ENCODE data around the gene PHC1.

Gene PHC1

GRCh38 chr12:8907513-8907912 is 6.8 kb upstream of the PHC1 start:
- Histone ChIP-seq H4K8ac (ENCODE audit: low read length) (no peak overlapping the region), H4K91ac (ENCODE audit: low read length) (no peak overlapping the region), H3K14ac (ENCODE audit: low read length in 2 of 2) (no peak overlapping the region), H2BK5ac (ENCODE audit: low read depth, low read length, poor library complexity, severe bottlenecking) (no peak overlapping the region), H2AFZ (ENCODE audit: low read depth, low read length) (no peak overlapping the region), H2BK15ac (ENCODE audit: low read depth, poor library complexity, severe bottlenecking) (no peak overlapping the region), H3K79me1 (replicated peaks; ENCODE audit: low read length, poor library complexity, severe bottlenecking) (no peaks in the 10 kb centered on the region), H2AK5ac (ENCODE audit: low read length, severe bottlenecking) (no peak overlapping the region), H3K27me3 (ENCODE audit: control insufficient read depth in 1 of 2, insufficient read depth in 1 of 2, low read length in 2 of 2) (no peaks in the 10 kb centered on the region), H3K18ac (ENCODE audit: low read depth in 1 of 2, low read length in 2 of 2) (no peak overlapping the region), H3K4me3 (ENCODE audit: insufficient read depth in 1 of 2, low read depth in 1 of 2, low read length in 2 of 2) (no peak overlapping the region), H2BK12ac (ENCODE audit: low read length in 2 of 2) (no peak overlapping the region), H3K4ac (ENCODE audit: low read depth in 1 of 2, low read length in 2 of 2) (no peak overlapping the region), H3K4me2 (ENCODE audit: low read length, poor library complexity, severe bottlenecking) (no peak overlapping the region), H3K27ac (ENCODE audit: low read length, poor library complexity, severe bottlenecking) (no peak overlapping the region), H3K9me3 (ENCODE audit: control insufficient read depth, low read length) (no peaks in the 10 kb centered on the region), H3K4me1 (ENCODE audit: control insufficient read depth, insufficient read depth, low read depth, low read length) (peaks cover 1% of the 10 kb centered on the region), H2BK120ac (ENCODE audit: low read depth, low read length) (no peak overlapping the region), H3K36me3 (ENCODE audit: control insufficient read depth in 1 of 2, insufficient read depth in 2 of 2, low read depth in 1 of 2, low read length in 2 of 2) (no peaks in the 10 kb centered on the region), H3K23ac (ENCODE audit: low read length in 2 of 2) (no peak overlapping the region), H3K9ac (ENCODE audit: low read length) (no peak overlapping the region)
- WGBS: 86% methylated on average over 2 of the region's 3 CpGs
- no peak for DNase-seq

GRCh38 chr12:8909752-8910151 is 4.6 kb upstream of the PHC1 start:
- WGBS: 86% methylated on average over 5 of the region's 5 CpGs
- Histone ChIP-seq H3K9ac (ENCODE audit: low read length) (no peak overlapping the region), H2AK5ac (ENCODE audit: low read length, severe bottlenecking) (no peak overlapping the region), H3K27me3 (ENCODE audit: control insufficient read depth in 1 of 2, insufficient read depth in 1 of 2, low read length in 2 of 2) (no peaks in the 10 kb centered on the region), H2BK15ac (ENCODE audit: low read depth, poor library complexity, severe bottlenecking) (no peak overlapping the region), H3K27ac (ENCODE audit: low read length, poor library complexity, severe bottlenecking) (no peak overlapping the region), H3K4me2 (ENCODE audit: low read length, poor library complexity, severe bottlenecking) (no peak overlapping the region), H2BK5ac (ENCODE audit: low read depth, low read length, poor library complexity, severe bottlenecking) (no peak overlapping the region), H3K4me1 (ENCODE audit: control insufficient read depth, insufficient read depth, low read depth, low read length) (peaks cover 1% of the 10 kb centered on the region), H4K91ac (ENCODE audit: low read length) (no peak overlapping the region), H3K4ac (ENCODE audit: low read depth in 1 of 2, low read length in 2 of 2) (no peak overlapping the region), H2BK120ac (ENCODE audit: low read depth, low read length) (no peak overlapping the region), H3K36me3 (ENCODE audit: control insufficient read depth in 1 of 2, insufficient read depth in 2 of 2, low read depth in 1 of 2, low read length in 2 of 2) (no peaks in the 10 kb centered on the region), H3K4me3 (ENCODE audit: insufficient read depth in 1 of 2, low read depth in 1 of 2, low read length in 2 of 2) (no peak overlapping the region), H2AFZ (ENCODE audit: low read depth, low read length) (no peak overlapping the region), H3K9me3 (ENCODE audit: control insufficient read depth, low read length) (no peaks in the 10 kb centered on the region), H3K23ac (ENCODE audit: low read length in 2 of 2) (no peak overlapping the region), H4K8ac (ENCODE audit: low read length) (no peak overlapping the region), H3K79me1 (replicated peaks; ENCODE audit: low read length, poor library complexity, severe bottlenecking) (no peaks in the 10 kb centered on the region), H2BK12ac (ENCODE audit: low read length in 2 of 2) (no peak overlapping the region), H3K14ac (ENCODE audit: low read length in 2 of 2) (no peak overlapping the region), H3K18ac (ENCODE audit: low read depth in 1 of 2, low read length in 2 of 2) (no peak overlapping the region)
- no peak for DNase-seq

GRCh38 chr12:8911606-8912268 is 2.6 kb upstream of the PHC1 start:
- Histone ChIP-seq H3K4me2 (ENCODE audit: low read length, poor library complexity, severe bottlenecking) (no peak overlapping the region), H2BK12ac (ENCODE audit: low read length in 2 of 2) (no peak overlapping the region), H3K79me1 (replicated peaks; ENCODE audit: low read length, poor library complexity, severe bottlenecking) (peaks cover 3% of the 10 kb centered on the region), H4K8ac (ENCODE audit: low read length) (no peak overlapping the region), H2BK15ac (ENCODE audit: low read depth, poor library complexity, severe bottlenecking) (no peak overlapping the region), H3K18ac (ENCODE audit: low read depth in 1 of 2, low read length in 2 of 2) (no peak overlapping the region), H3K27ac (ENCODE audit: low read length, poor library complexity, severe bottlenecking) (no peak overlapping the region), H3K9ac (ENCODE audit: low read length) (no peak overlapping the region), H3K4me1 (ENCODE audit: control insufficient read depth, insufficient read depth, low read depth, low read length) (peaks cover 3% of the 10 kb centered on the region), H2AFZ (ENCODE audit: low read depth, low read length) (no peak overlapping the region), H3K23ac (ENCODE audit: low read length in 2 of 2) (no peak overlapping the region), H3K36me3 (ENCODE audit: control insufficient read depth in 1 of 2, insufficient read depth in 2 of 2, low read depth in 1 of 2, low read length in 2 of 2) (no peaks in the 10 kb centered on the region), H2BK5ac (ENCODE audit: low read depth, low read length, poor library complexity, severe bottlenecking) (no peak overlapping the region), H3K4me3 (ENCODE audit: insufficient read depth in 1 of 2, low read depth in 1 of 2, low read length in 2 of 2) (no peak overlapping the region), H2AK5ac (ENCODE audit: low read length, severe bottlenecking) (no peak overlapping the region), H3K4ac (ENCODE audit: low read depth in 1 of 2, low read length in 2 of 2) (no peak overlapping the region), H2BK120ac (ENCODE audit: low read depth, low read length) (no peak overlapping the region), H3K14ac (ENCODE audit: low read length in 2 of 2) (no peak overlapping the region), H3K27me3 (ENCODE audit: control insufficient read depth in 1 of 2, insufficient read depth in 1 of 2, low read length in 2 of 2) (no peaks in the 10 kb centered on the region), H4K91ac (ENCODE audit: low read length) (no peak overlapping the region), H3K9me3 (ENCODE audit: control insufficient read depth, low read length) (no peaks in the 10 kb centered on the region)
- 100% methylated on average over 1 of the region's 3 CpGs for WGBS
- no peak for DNase-seq

GRCh38 chr12:8912914-8913313 is 1.4 kb upstream of the PHC1 start:
- no peak overlapping the region for H3K14ac ChIP-seq (ENCODE audit: low read length in 2 of 2)
- H3K4me2 ChIP-seq (ENCODE audit: low read length, poor library complexity, severe bottlenecking): no peak overlapping the region
- WGBS: 24% methylated on average over 8 of the region's 9 CpGs
- H3K9ac ChIP-seq (ENCODE audit: low read length): peak overlapping the region; percentile 90
- H3K18ac ChIP-seq (ENCODE audit: low read depth in 1 of 2, low read length in 2 of 2): no peak overlapping the region
- no peak overlapping the region for H3K27ac ChIP-seq (ENCODE audit: low read length, poor library complexity, severe bottlenecking)
- H3K23ac ChIP-seq (ENCODE audit: low read length in 2 of 2): no peak overlapping the region
- peak overlapping the region; percentile 16 for H4K8ac ChIP-seq (ENCODE audit: low read length)
- no peaks in the 10 kb centered on the region for H3K27me3 ChIP-seq (ENCODE audit: control insufficient read depth in 1 of 2, insufficient read depth in 1 of 2, low read length in 2 of 2)
- no peak overlapping the region for H2AK5ac ChIP-seq (ENCODE audit: low read length, severe bottlenecking)
- H3K9me3 ChIP-seq (ENCODE audit: control insufficient read depth, low read length): no peaks in the 10 kb centered on the region
- DNase-seq: no peak
- H4K91ac ChIP-seq (ENCODE audit: low read length): no peak overlapping the region
- no peaks in the 10 kb centered on the region for H3K36me3 ChIP-seq (ENCODE audit: control insufficient read depth in 1 of 2, insufficient read depth in 2 of 2, low read depth in 1 of 2, low read length in 2 of 2)
- H3K79me1 ChIP-seq (replicated peaks; ENCODE audit: low read length, poor library complexity, severe bottlenecking): peaks cover 4% of the 10 kb centered on the region
- H2BK12ac ChIP-seq (ENCODE audit: low read length in 2 of 2): no peak overlapping the region
- no peak overlapping the region for H3K4me3 ChIP-seq (ENCODE audit: insufficient read depth in 1 of 2, low read depth in 1 of 2, low read length in 2 of 2)
- no peak overlapping the region for H2BK120ac ChIP-seq (ENCODE audit: low read depth, low read length)
- no peak overlapping the region for H2AFZ ChIP-seq (ENCODE audit: low read depth, low read length)
- H2BK5ac ChIP-seq (ENCODE audit: low read depth, low read length, poor library complexity, severe bottlenecking): no peak overlapping the region
- no peak overlapping the region for H2BK15ac ChIP-seq (ENCODE audit: low read depth, poor library complexity, severe bottlenecking)
- H3K4ac ChIP-seq (ENCODE audit: low read depth in 1 of 2, low read length in 2 of 2): no peak overlapping the region
- peaks cover 3% of the 10 kb centered on the region for H3K4me1 ChIP-seq (ENCODE audit: control insufficient read depth, insufficient read depth, low read depth, low read length)
